KMS-11 (cell line): ENCODE data around the gene IER3IP1.

ENCODE experiments used
- H2AFZ ChIP-seq: fragments of 200-600 bp; sonication (generic); 2 replicates; pipeline ENCODE4 v1.6.1; 2016; ENCODE audit warnings: antibody characterized with exemption, mixed run types, low read depth
- H3K27ac ChIP-seq: fragments of 200-600 bp; sonication (generic); 2 replicates; pipeline ENCODE4 v1.6.1; 2016; ENCODE audit warnings: mild to moderate bottlenecking, mixed run types
- H3K27me3 ChIP-seq: fragments of 200-600 bp; sonication (generic); 2 replicates; pipeline ENCODE4 v1.6.1; 2017; ENCODE audit warnings: mild to moderate bottlenecking, low read depth, mixed run types, moderate library complexity; ENCODE audit not compliant: insufficient read depth
- H3K36me3 ChIP-seq: fragments of 200-600 bp; sonication (generic); 2 replicates; pipeline ENCODE4 v1.6.1; 2017; ENCODE audit warnings: mild to moderate bottlenecking, mixed run types; ENCODE audit not compliant: insufficient read depth
- H3K4me1 ChIP-seq: fragments of 200-600 bp; sonication (generic); 2 replicates; pipeline ENCODE4 v1.6.1; 2016; ENCODE audit warnings: mild to moderate bottlenecking, low read depth, mixed run types; ENCODE audit not compliant: poor library complexity, severe bottlenecking
- H3K4me2 ChIP-seq: fragments of 200-600 bp; sonication (generic); 2 replicates; pipeline ENCODE4 v1.7.0; 2016; ENCODE audit warnings: mild to moderate bottlenecking, mixed run types
- H3K4me3 ChIP-seq: fragments of 200-600 bp; sonication (generic); IDR thresholded peaks from 2 replicates; pipeline ENCODE4 v1.6.1; 2017; ENCODE audit warnings: low read depth, low read length, mixed read lengths; ENCODE audit not compliant: insufficient read depth
- H3K79me2 ChIP-seq: fragments of 200-600 bp; sonication (generic); 2 replicates; pipeline ENCODE4 v1.6.1; 2016; ENCODE audit warnings: low read depth, mixed run types; ENCODE audit not compliant: insufficient read depth
- H3K9ac ChIP-seq: fragments of 200-600 bp; sonication (generic); 2 replicates; pipeline ENCODE4 v1.6.1; 2016; ENCODE audit warnings: mild to moderate bottlenecking, mixed run types
- H4K20me1 ChIP-seq: fragments of 200-600 bp; sonication (generic); 2 replicates; pipeline ENCODE4 v1.6.1; 2016; ENCODE audit warnings: mild to moderate bottlenecking, mixed run types; ENCODE audit not compliant: insufficient read depth
- CTCF ChIP-seq: fragments of 200-600 bp; sonication (generic); conservative IDR thresholded peaks from 2 replicates; pipeline ENCODE4 v1.6.1; 2017; ENCODE audit warnings: low read depth, mild to moderate bottlenecking, antibody characterized with exemption, low read length, moderate library complexity, mixed read lengths

Gene IER3IP1

GRCh38 chr18:47150824-47151366 lies 25.3 kb downstream of the IER3IP1 start:
- H2AFZ ChIP-seq = peak overlapping the region; percentile 91
- H3K27me3 ChIP-seq = no peaks in the 10 kb centered on the region
- H3K4me1 ChIP-seq = peaks cover 25% of the 10 kb centered on the region
- peak overlapping the region; percentile 63 for H3K27ac ChIP-seq
- no peaks in the 10 kb centered on the region for H4K20me1 ChIP-seq
- H3K79me2 ChIP-seq = peaks cover 8% of the 10 kb centered on the region
- H3K4me2 ChIP-seq = peak overlapping the region; percentile 99
- H3K9ac ChIP-seq = peak overlapping the region; percentile 65; the same call in 1 of the 2 replicates
- H3K36me3 ChIP-seq = peaks cover 2% of the 10 kb centered on the region; the same call in 1 of the 2 replicates
- peak overlapping the region; percentile 69 for H3K4me3 ChIP-seq
- no peak for TF ChIP-seq CTCF

- peak within 1 kb of the TSS; percentile 99 for H3K4me2 ChIP-seq
- no peaks in the 10 kb centered on the region for H3K27me3 ChIP-seq
- H3K36me3 ChIP-seq = no peaks in the 10 kb centered on the region; the same call in 1 of the 2 replicates
- no peak for TF ChIP-seq CTCF
- H3K4me3 ChIP-seq = peak within 1 kb of the TSS; percentile 71
- no peaks in the 10 kb centered on the region for H4K20me1 ChIP-seq
- H2AFZ ChIP-seq = peak within 1 kb of the TSS; percentile 91
- H3K79me2 ChIP-seq = peaks cover 14% of the 10 kb centered on the region
- H3K9ac ChIP-seq = peak within 1 kb of the TSS; percentile 65
- H3K27ac ChIP-seq = peak within 1 kb of the TSS; percentile 63
- peaks cover 25% of the 10 kb centered on the region for H3K4me1 ChIP-seq
These were observed 25.9 kb downstream of the IER3IP1 start, which contains the start of gene HDHD2 for GRCh38 chr18:47150029-47150823. Gene HDHD2 (minus strand): TSS chr18:47150500. CDS start chr18:47136439, 14,061 bp downstream.

- Histone ChIP-seq H3K9ac (peak overlapping the region; percentile 65), H3K4me2 (peak overlapping the region; percentile 99), H3K79me2 (peaks cover 21% of the 10 kb centered on the region), H3K4me3 (peak overlapping the region; percentile 71), H3K27me3 (no peaks in the 10 kb centered on the region), H3K4me1 (peaks cover 25% of the 10 kb centered on the region), H3K36me3 (no peaks in the 10 kb centered on the region; the same call in 1 of the 2 replicates), H4K20me1 (no peaks in the 10 kb centered on the region), H3K27ac (peak overlapping the region; percentile 63), H2AFZ (peak overlapping the region; percentile 91)
- no peak for TF ChIP-seq CTCF
These were observed 26.6 kb downstream of the IER3IP1 start for GRCh38 chr18:47149457-47150028.

- peaks cover 14% of the 10 kb centered on the region for H3K4me1 ChIP-seq
- no peak overlapping the region for H3K4me3 ChIP-seq
- H3K9ac ChIP-seq = no peak overlapping the region
- no peaks in the 10 kb centered on the region for H3K36me3 ChIP-seq
- no peak overlapping the region for H3K4me2 ChIP-seq
- no peak overlapping the region for H2AFZ ChIP-seq
- no peak for TF ChIP-seq CTCF
- H4K20me1 ChIP-seq = no peaks in the 10 kb centered on the region
- no peaks in the 10 kb centered on the region for H3K27me3 ChIP-seq
- H3K27ac ChIP-seq = no peak overlapping the region
- H3K79me2 ChIP-seq = peaks cover 36% of the 10 kb centered on the region
These were observed 30.0 kb downstream of the IER3IP1 start for GRCh38 chr18:47146206-47146605.
